ENCODE results near the gene FTO. TPM values are rescaled to one million over a fixed set of nuclear protein-coding genes. Genes with fewer than 3 reads are reported as not detected.
A peak's percentile ranks its signal among the peaks of the same experiment; 100 is the strongest.

Gene FTO
- total RNA-seq, 1 experiment from 2014 or later, result 57.4 TPM

GRCh38 chr16:54048586-54049495 lies 344.9 kb downstream of the FTO start:
- Mint-ChIP-seq H3K36me3 (peaks cover 6% of the 10 kb centered on the region; the same call in 1 of the 2 replicates), H3K9me3 (no peaks in the 10 kb centered on the region), H3K4me1 (no peaks in the 10 kb centered on the region; the same call in none of the 2 replicates), H3K27ac (peak overlapping the region; percentile 97), H3K4me3 (no peak overlapping the region), H3K27me3 (ENCODE audit: low read depth) (no peaks in the 10 kb centered on the region)
- ATAC-seq, result peak; percentile 11
- ChIA-PET POLR2A (interaction anchor here (0.6 kb wide), 3 partner anchors 21 to 574 kb away, joined by 3 to 4 read pairs (median 3); no protein-coding TSS in a partner anchor), CTCF (no interaction called here)
- TF ChIP-seq NFE2L1 (CRISPR knock-in tag; IDR thresholded peaks at IDR 0.05) (no peak), E2F1 (CRISPR knock-in tag; IDR thresholded peaks at IDR 0.05) (no peak), ZNF317 (CRISPR knock-in tag; IDR thresholded peaks at IDR 0.05; ENCODE audit: borderline replicate concordance, low read depth) (no peak), ZBTB21 (CRISPR knock-in tag; IDR thresholded peaks at IDR 0.05; ENCODE audit: borderline replicate concordance) (no peak), ATF3 (CRISPR knock-in tag; conservative IDR thresholded peaks at IDR 0.05) (no peak), JAZF1 (CRISPR knock-in tag; IDR thresholded peaks at IDR 0.05) (no peak), TCF7 (CRISPR knock-in tag; IDR thresholded peaks at IDR 0.05; ENCODE audit: low read depth) (no peak), IRF2 (CRISPR knock-in tag; IDR thresholded peaks at IDR 0.05; ENCODE audit: borderline replicate concordance, low read depth) (no peak)
- TF ChIP-seq, protein P1, sequence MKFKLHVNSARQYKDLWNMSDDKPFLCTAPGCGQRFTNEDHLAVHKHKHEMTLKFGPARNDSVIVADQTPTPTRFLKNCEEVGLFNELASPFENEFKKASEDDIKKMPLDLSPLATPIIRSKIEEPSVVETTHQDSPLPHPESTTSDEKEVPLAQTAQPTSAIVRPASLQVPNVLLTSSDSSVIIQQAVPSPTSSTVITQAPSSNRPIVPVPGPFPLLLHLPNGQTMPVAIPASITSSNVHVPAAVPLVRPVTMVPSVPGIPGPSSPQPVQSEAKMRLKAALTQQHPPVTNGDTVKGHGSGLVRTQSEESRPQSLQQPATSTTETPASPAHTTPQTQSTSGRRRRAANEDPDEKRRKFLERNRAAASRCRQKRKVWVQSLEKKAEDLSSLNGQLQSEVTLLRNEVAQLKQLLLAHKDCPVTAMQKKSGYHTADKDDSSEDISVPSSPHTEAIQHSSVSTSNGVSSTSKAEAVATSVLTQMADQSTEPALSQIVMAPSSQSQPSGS (CRISPR knock-in tag; IDR thresholded peaks at IDR 0.05; ENCODE audit: borderline replicate concordance, low read depth), result no peak
- TF ChIP-seq, protein P2, sequence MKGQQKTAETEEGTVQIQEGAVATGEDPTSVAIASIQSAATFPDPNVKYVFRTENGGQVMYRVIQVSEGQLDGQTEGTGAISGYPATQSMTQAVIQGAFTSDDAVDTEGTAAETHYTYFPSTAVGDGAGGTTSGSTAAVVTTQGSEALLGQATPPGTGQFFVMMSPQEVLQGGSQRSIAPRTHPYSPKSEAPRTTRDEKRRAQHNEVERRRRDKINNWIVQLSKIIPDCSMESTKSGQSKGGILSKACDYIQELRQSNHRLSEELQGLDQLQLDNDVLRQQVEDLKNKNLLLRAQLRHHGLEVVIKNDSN (CRISPR knock-in tag; IDR thresholded peaks at IDR 0.05), result no peak
- DNase-seq (ENCODE audit: low spot score), result no peak

GRCh38 chr16:54049591-54050458 lies 345.9 kb downstream of the FTO start:
- peak; percentile 41 for DNase-seq (ENCODE audit: low spot score)
- POLR2A ChIA-PET, result no interaction called here

More at GRCh38 chr16:54049591-54050458, 345.9 kb downstream of the FTO start:
- Mint-ChIP-seq H3K27ac (peak overlapping the region; percentile 97), H3K27me3 (ENCODE audit: low read depth) (no peaks in the 10 kb centered on the region), H3K4me1 (no peaks in the 10 kb centered on the region; the same call in none of the 2 replicates), H3K36me3 (peaks cover 6% of the 10 kb centered on the region; the same call in 1 of the 2 replicates), H3K4me3 (peak overlapping the region; percentile 28), H3K9me3 (no peaks in the 10 kb centered on the region)
- peak; percentile 29; the same call in 1 of the 2 replicates for TF ChIP-seq PRDM15 (CRISPR knock-in tag; IDR thresholded peaks at IDR 0.05)
- TF ChIP-seq CREB1 (CRISPR knock-in tag; IDR thresholded peaks at IDR 0.05), result no peak
- no peak for TF ChIP-seq SMAD4 (CRISPR knock-in tag; IDR thresholded peaks at IDR 0.05)
- TF ChIP-seq CDX4 (CRISPR knock-in tag; IDR thresholded peaks at IDR 0.05; ENCODE audit: borderline replicate concordance), result no peak
- no peak for TF ChIP-seq MLX (CRISPR knock-in tag; IDR thresholded peaks at IDR 0.05)
- TF ChIP-seq TEAD1 (CRISPR knock-in tag; IDR thresholded peaks at IDR 0.05), result peak; percentile 43; the same call in 1 of the 2 replicates
- no peak for TF ChIP-seq FOXP4 (CRISPR knock-in tag; IDR thresholded peaks at IDR 0.05)
- CTCF ChIA-PET, result no interaction called here
- ATAC-seq, result peak; percentile 88
